WI38 (cell line): ENCODE measurements around the gene TTLL4.

ENCODE experiments used
- H3K4me3 ChIP-seq: 2 replicates; pipeline ENCODE4 v1.5.1; 2011; ENCODE audit warnings: low read depth, mild to moderate bottlenecking, control low read depth, low read length
- CTCF ChIP-seq: IDR thresholded peaks from 2 replicates; pipeline ENCODE4 v1.5.1; 2012; ENCODE audit warnings: low read depth, mild to moderate bottlenecking, control low read depth, low read length

Gene TTLL4

GRCh38 chr2:218783688-218784087, 73.1 kb downstream of the TTLL4 start:
- H3K4me3 ChIP-seq, result no peak overlapping the region
- no peak for TF ChIP-seq CTCF

GRCh38 chr2:218785103-218785502, 74.5 kb downstream of the TTLL4 start:
- no peak for TF ChIP-seq CTCF
- no peak overlapping the region for H3K4me3 ChIP-seq

GRCh38 chr2:218786133-218786532, 75.5 kb downstream of the TTLL4 start:
- TF ChIP-seq CTCF, result no peak
- H3K4me3 ChIP-seq, result no peak overlapping the region

- TF ChIP-seq CTCF, result no peak
- H3K4me3 ChIP-seq, result no peak overlapping the region
These were observed 78.1 kb downstream of the TTLL4 start for GRCh38 chr2:218788529-218789255.

GRCh38 chr2:218792433-218792832, 81.8 kb downstream of the TTLL4 start:
- TF ChIP-seq CTCF, result no peak
- no peak overlapping the region for H3K4me3 ChIP-seq

GRCh38 chr2:218796691-218797090, 86.1 kb downstream of the TTLL4 start:
- no peak for TF ChIP-seq CTCF

GRCh38 chr2:218798767-218799504, 88.3 kb downstream of the TTLL4 start:
- no peak for TF ChIP-seq CTCF
- H3K4me3 ChIP-seq, result no peak overlapping the region

More at GRCh38 chr2:218796691-218797090, 86.1 kb downstream of the TTLL4 start:
- H3K4me3 ChIP-seq, result no peak overlapping the region
